Measurements from ENCODE around the gene ACTRT3. TPM values are rescaled to one million over a fixed set of nuclear protein-coding genes. Genes with fewer than 3 reads are reported as not detected.
A peak's percentile ranks its signal among the peaks of the same experiment; 100 is the strongest.

ACTRT3 gene
- total RNA-seq, 3 donors from 2014 or later, result 1.5 to 4.6 (median 3.3) TPM

DNA sequence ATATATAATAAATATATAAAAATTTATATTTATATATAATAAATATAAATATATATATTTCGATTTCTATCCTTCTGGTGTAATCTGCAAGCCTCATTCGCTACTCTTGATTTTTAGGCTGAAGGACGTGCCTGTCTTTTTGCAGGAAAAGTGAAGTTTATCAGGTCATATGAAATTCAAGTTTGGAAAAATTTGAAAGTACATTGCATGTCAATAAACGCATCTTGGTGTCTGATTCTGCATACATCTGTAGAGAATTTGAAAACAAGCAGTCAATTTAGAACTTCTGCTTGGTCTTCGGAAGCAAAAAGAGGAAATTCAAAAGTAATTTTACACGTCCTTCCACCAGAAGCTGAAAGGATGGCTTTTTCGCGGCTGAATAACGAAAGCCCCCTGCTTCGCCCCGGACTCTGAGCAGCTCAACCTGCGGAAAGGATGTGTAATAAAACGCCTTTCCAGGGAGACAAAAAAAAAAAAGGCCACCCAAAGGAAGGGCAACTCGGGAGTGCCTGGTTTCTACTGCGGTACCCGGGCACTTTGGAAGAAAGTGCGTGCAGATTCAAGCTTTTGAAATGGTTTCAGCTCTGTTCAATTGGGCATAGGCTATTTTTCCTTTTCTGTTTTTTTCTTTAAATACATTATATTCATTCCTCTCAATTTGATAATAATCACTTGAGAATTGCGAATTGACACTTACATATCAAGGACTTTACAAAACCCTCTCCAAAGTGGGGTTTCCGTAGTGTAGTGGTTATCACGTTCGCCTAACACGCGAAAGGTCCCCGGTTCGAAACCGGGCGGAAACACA, 2.3 kb upstream of the ACTRT3 start:
- peak overlapping the region; percentile 13 to 99 for H3K27ac ChIP-seq
- H3K36me3 ChIP-seq, result no peaks in the 10 kb centered on the region
- peak in 2 of 3 donors; percentile 24 to 35 for TF ChIP-seq POLR2AphosphoS5 (IDR thresholded peaks at IDR 0.05)
- TF ChIP-seq, protein P1, sequence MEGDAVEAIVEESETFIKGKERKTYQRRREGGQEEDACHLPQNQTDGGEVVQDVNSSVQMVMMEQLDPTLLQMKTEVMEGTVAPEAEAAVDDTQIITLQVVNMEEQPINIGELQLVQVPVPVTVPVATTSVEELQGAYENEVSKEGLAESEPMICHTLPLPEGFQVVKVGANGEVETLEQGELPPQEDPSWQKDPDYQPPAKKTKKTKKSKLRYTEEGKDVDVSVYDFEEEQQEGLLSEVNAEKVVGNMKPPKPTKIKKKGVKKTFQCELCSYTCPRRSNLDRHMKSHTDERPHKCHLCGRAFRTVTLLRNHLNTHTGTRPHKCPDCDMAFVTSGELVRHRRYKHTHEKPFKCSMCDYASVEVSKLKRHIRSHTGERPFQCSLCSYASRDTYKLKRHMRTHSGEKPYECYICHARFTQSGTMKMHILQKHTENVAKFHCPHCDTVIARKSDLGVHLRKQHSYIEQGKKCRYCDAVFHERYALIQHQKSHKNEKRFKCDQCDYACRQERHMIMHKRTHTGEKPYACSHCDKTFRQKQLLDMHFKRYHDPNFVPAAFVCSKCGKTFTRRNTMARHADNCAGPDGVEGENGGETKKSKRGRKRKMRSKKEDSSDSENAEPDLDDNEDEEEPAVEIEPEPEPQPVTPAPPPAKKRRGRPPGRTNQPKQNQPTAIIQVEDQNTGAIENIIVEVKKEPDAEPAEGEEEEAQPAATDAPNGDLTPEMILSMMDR (IDR thresholded peaks at IDR 0.05), result no peak
- H3K4me1 ChIP-seq, result peaks cover 0 to 14% of the 10 kb centered on the region in 2 donors
- H3K27me3 ChIP-seq, result no peaks in the 10 kb centered on the region
- intact Hi-C loops (cut with DNase I; ENCODE audit: low total_unique reads), result no loop called here
- H3K9me3 ChIP-seq, result no peaks in the 10 kb centered on the region
- no peak for DNase-seq (ENCODE audit: low spot score in 2 of 2)
- peak overlapping the region; percentile 92 to 100 (median 93) for H3K4me3 ChIP-seq

DNA sequence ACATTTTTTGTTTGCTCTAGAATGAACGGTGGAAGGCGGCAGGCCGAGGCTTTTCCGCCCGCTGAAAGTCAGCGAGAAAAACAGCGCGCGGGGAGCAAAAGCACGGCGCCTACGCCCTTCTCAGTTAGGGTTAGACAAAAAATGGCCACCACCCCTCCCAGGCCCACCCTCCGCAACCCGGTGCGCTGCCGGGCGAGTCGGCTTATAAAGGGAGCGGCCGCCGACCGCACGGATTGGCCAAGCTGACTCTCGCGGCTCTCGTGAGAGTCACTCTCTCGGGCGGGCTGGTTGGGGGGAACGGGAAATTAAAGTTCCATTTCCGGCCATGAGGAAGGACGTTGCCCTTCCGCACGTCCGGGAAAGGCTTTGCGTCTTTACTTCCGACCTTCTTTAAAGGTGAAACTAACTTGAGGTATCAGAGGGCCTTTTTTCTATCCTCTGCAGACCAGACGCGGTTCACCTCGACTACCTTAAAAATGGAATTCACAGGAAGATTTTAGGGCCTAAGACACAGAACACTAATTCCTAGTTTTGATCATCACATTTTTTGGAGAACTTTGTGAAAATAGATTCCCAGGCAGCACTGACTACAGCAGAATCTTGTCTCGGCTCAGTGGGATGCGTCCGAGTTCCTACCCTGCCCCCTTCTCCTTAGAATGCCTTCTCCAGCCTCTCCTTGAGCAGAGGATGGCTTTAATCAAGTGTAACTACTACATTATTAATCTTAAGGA, 4.3 kb downstream of the ACTRT3 start, which contains the start of gene TERC:
Gene TERC (minus strand): TSS at position 179 of the 731 bp plus-strand sequence.
- no peaks in the 10 kb centered on the region for H3K27me3 ChIP-seq
- TF ChIP-seq, protein P1 (IDR thresholded peaks at IDR 0.05), result peak in 2 of 3 donors; percentile 7 to 18
- TF ChIP-seq POLR2A (IDR thresholded peaks at IDR 0.05) (peak; percentile 98), POLR2AphosphoS5 (IDR thresholded peaks at IDR 0.05) (peak; percentile 94 to 97 (median 95))
- no peaks in the 10 kb centered on the region for H3K36me3 ChIP-seq
- H3K9me3 ChIP-seq, result peaks cover 0 to 4% of the 10 kb centered on the region in 2 donors
- peak within 1 kb of the TSS; percentile 64 to 98 (median 87) for H3K4me3 ChIP-seq
- peaks cover 0 to 3% of the 10 kb centered on the region in 2 donors for H3K4me1 ChIP-seq
- intact Hi-C loops (cut with DNase I; ENCODE audit: low total_unique reads), result loop anchor here (5.0 kb wide), 1 partner anchor 1908 kb away; no protein-coding TSS in a partner anchor
- H3K27ac ChIP-seq, result peak within 1 kb of the TSS; percentile 96 to 99
- DNase-seq (ENCODE audit: low spot score in 2 of 2), result peak; percentile 92 to 94

DNA sequence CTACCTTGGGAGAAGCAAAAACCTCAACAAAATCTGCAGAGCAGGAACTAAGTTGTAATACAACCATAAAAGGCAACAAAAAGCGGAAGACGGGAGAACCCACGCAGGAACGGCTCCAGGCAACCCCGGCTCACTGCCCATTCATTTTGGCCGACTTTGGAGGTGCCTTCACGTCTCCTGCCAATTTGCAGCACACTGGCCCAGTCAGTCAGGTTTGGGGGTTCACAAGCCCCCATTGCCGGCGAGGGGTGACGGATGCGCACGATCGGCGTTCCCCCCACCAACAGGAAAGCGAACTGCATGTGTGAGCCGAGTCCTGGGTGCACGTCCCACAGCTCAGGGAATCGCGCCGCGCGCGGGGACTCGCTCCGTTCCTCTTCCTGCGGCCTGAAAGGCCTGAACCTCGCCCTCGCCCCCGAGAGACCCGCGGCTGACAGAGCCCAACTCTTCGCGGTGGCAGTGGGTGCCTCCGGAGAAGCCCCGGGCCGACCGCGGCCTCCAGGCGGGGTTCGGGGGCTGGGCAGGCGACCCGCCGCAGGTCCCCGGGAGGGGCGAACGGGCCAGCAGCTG, 5.0 kb downstream of the ACTRT3 start:
- H3K4me1 ChIP-seq, result peaks cover 0 to 3% of the 10 kb centered on the region in 2 donors
- H3K36me3 ChIP-seq, result no peaks in the 10 kb centered on the region
- H3K4me3 ChIP-seq, result peak overlapping the region; percentile 64 to 98 (median 87)
- intact Hi-C loops (cut with DNase I; ENCODE audit: low total_unique reads), result loop anchor here (5.0 kb wide), 1 partner anchor 1907 kb away; no protein-coding TSS in a partner anchor
- peak overlapping the region; percentile 96 to 99 for H3K27ac ChIP-seq
- H3K9me3 ChIP-seq, result peaks cover 0 to 4% of the 10 kb centered on the region in 2 donors
- peak in 1 of 3 donors; percentile 42 for TF ChIP-seq POLR2AphosphoS5 (IDR thresholded peaks at IDR 0.05)
- TF ChIP-seq POLR2A (IDR thresholded peaks at IDR 0.05), result no peak
- TF ChIP-seq, protein P1 (IDR thresholded peaks at IDR 0.05), result no peak
- no peaks in the 10 kb centered on the region for H3K27me3 ChIP-seq
- peak; percentile 59 to 67 for DNase-seq (ENCODE audit: low spot score in 2 of 2)

DNA sequence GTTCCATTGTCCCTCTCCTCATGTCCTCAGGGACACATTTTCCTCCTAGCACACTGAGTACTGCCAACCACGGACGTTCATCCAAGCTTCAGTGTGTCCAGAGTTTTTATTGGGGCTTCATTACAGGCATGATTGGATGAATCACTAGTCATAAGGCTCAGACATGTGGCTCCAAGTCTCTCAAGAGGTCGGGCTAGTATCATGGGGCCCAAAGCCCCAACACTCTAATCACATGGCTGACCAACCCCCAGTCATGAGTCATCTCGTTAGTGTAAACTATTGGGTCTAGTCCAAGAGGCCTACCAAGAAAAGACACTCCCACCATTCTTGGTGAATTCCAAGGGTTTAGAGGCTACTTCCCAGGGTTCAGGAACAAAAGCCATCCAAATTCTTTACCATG, 8.9 kb downstream of the ACTRT3 start:
- Histone ChIP-seq H3K36me3 (no peaks in the 10 kb centered on the region), H3K9me3 (no peaks in the 10 kb centered on the region), H3K4me1 (peaks cover 0 to 3% of the 10 kb centered on the region in 2 donors), H3K27ac (no peak overlapping the region), H3K27me3 (no peaks in the 10 kb centered on the region), H3K4me3 (no peak overlapping the region)
- intact Hi-C loops (cut with DNase I; ENCODE audit: low total_unique reads), result loop anchor here (5.0 kb wide), 1 partner anchor 1903 kb away; no protein-coding TSS in a partner anchor
- no peak for TF ChIP-seq POLR2A (IDR thresholded peaks at IDR 0.05)
- TF ChIP-seq, protein P1 (IDR thresholded peaks at IDR 0.05), result no peak
- TF ChIP-seq POLR2AphosphoS5 (IDR thresholded peaks at IDR 0.05), result no peak
- no peak for DNase-seq (ENCODE audit: low spot score in 2 of 2)
